Smooth muscle cell (in vitro differentiated cells): ENCODE results near the gene SLC7A6OS. TPM values are rescaled to one million over a fixed set of nuclear protein-coding genes. Genes with fewer than 3 reads are reported as not detected.

Source experiments
- DNase-seq: peaks from one replicate; lab custom pipeline; 2025; ENCODE audit not compliant: unreplicated experiment; lab: John Stamatoyannopoulos, UW
- H2AFZ ChIP-seq: fragments of 200-600 bp; sonication (generic); 2 replicates; pipeline ENCODE4 v1.6.0; 2016; ENCODE audit warnings: antibody characterized with exemption, low read depth, mild to moderate bottlenecking
- H3F3A ChIP-seq: fragments of 200-600 bp; sonication (generic); 2 replicates; pipeline ENCODE4 v1.6.0; 2017; ENCODE audit warnings: antibody characterized with exemption, low read depth
- H3K27ac ChIP-seq: fragments of 200-600 bp; sonication (generic); 2 replicates; pipeline ENCODE4 v1.5.1; 2016; ENCODE audit warnings: low read depth, mild to moderate bottlenecking
- H3K27me3 ChIP-seq: fragments of 200-600 bp; sonication (generic); 2 replicates; pipeline ENCODE4 v1.6.1; 2016; ENCODE audit warnings: low read depth, mild to moderate bottlenecking
- H3K36me3 ChIP-seq: fragments of 200-600 bp; sonication (generic); 2 replicates; pipeline ENCODE4 v1.5.1; 2016; ENCODE audit warnings: low read depth
- H3K4me1 ChIP-seq: fragments of 200-600 bp; sonication (generic); 2 replicates; pipeline ENCODE4 v1.5.1; 2016; ENCODE audit warnings: low read depth
- H3K4me2 ChIP-seq: fragments of 200-600 bp; sonication (generic); 2 replicates; pipeline ENCODE4 v1.6.0; 2016; ENCODE audit warnings: mild to moderate bottlenecking
- H3K4me3 ChIP-seq: fragments of 200-600 bp; sonication (generic); 2 replicates; pipeline ENCODE4 v1.5.1; 2016; ENCODE audit warnings: mild to moderate bottlenecking
- H3K79me2 ChIP-seq: fragments of 200-600 bp; sonication (generic); 2 replicates; pipeline ENCODE4 v1.6.0; 2016; ENCODE audit warnings: low read depth, mild to moderate bottlenecking
- H3K9ac ChIP-seq: fragments of 200-600 bp; sonication (generic); 2 replicates; pipeline ENCODE4 v1.6.0; 2016; ENCODE audit warnings: low read depth
- H3K9me3 ChIP-seq: fragments of 200-600 bp; sonication (generic); replicated peaks from 2 replicates; pipeline ENCODE4 v1.5.1; 2016; ENCODE audit warnings: low read depth
- H4K20me1 ChIP-seq: fragments of 200-600 bp; sonication (generic); 2 replicates; pipeline ENCODE4 v1.6.0; 2016; ENCODE audit warnings: low read depth
- WGBS: methylation state at CpG from one replicate; pipeline ENCODE4 v1.1.7; 2016; ENCODE audit warnings: low lambda C conversion rate; 5-methylcytosine and 5-hydroxymethylcytosine counted together
- polyA plus RNA-seq: library from polyadenylated mRNA; unstranded; fragments of >200 nt; fragmentation: Nextera tagmentation; extraction: Ambion mirVana; gene quantifications from 2 replicates; pipeline ENCODE4 v1.2.1, GENCODE V29; 2016
- total RNA-seq: library from RNA; depleted of rRNA; stranded (reverse); fragments of >200 nt; gene quantifications from 2 replicates; pipeline ENCODE4 v1.2.3, GENCODE V29; 2014
- TF ChIP-seq, protein P1 (sequence below): fragments of 200-600 bp; sonication (generic); IDR thresholded peaks from 2 replicates; pipeline ENCODE4 v1.5.1; 2017; ENCODE audit warnings: borderline replicate concordance, mild to moderate bottlenecking, antibody characterized with exemption; ENCODE audit not compliant: insufficient read depth, poor library complexity, severe bottlenecking

Gene SLC7A6OS
- total and polyA plus RNA-seq, 2 experiments from 2014 or later: 9.6 to 13.9 TPM

DNA sequence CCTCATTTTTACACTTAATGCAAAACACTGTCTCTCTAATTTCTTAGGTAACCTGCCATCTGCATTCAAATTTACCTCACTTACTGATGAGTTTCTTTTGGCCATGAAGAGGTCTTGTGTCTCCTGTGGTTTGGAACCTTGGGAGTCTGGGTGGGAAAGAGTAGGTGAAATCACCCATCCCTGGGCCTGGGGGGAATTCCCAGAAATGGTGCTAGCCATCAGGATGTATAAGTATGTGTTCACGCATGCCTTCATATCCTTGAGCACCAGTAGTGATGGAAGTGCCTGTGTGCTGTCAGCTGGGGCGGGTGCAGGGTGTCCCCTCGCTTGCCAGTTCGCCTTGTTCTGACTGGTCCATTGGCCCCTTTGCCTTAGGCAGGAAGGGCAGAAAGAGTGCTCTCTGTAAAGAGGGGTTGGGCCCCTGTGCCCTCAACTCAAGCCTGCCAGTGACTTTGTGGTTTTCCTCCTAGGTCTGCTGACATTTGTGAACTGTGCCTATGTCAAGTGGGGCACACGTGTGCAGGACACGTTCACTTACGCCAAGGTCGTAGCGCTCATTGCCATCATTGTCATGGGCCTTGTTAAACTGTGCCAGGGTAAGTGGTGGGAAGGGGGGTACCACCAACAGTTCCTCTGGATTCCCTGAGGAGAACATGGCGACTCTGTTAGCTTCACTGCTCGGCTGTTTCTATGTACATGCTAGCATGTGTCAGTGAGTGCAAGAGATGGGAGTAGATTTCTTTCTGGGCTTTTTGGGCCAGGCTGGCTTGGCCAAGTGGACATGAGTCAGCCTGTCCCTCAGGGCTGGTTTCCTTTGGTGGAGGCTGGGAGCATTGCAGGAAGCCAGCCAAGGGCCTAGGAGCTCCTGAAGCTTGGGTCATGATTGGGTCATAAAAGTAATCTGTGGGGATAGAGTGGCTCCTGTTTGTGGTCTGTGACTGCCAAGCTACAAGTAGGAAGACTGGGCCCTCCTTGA is 23.2 kb downstream of the SLC7A6OS start:
- Histone ChIP-seq H3F3A (no peaks in the 10 kb centered on the region), H3K36me3 (no peaks in the 10 kb centered on the region), H3K4me3 (no peak overlapping the region), H3K27ac (no peak overlapping the region), H3K79me2 (peaks cover 15% of the 10 kb centered on the region), H3K4me2 (no peak overlapping the region), H3K9ac (no peak overlapping the region), H3K27me3 (no peaks in the 10 kb centered on the region), H3K9me3 (no peaks in the 10 kb centered on the region), H4K20me1 (peaks cover 70% of the 10 kb centered on the region), H2AFZ (no peak overlapping the region), H3K4me1 (no peaks in the 10 kb centered on the region)
- no peak for DNase-seq
- WGBS: 96% methylated on average over 11 of the region's 11 CpGs
- TF ChIP-seq, protein P1, sequence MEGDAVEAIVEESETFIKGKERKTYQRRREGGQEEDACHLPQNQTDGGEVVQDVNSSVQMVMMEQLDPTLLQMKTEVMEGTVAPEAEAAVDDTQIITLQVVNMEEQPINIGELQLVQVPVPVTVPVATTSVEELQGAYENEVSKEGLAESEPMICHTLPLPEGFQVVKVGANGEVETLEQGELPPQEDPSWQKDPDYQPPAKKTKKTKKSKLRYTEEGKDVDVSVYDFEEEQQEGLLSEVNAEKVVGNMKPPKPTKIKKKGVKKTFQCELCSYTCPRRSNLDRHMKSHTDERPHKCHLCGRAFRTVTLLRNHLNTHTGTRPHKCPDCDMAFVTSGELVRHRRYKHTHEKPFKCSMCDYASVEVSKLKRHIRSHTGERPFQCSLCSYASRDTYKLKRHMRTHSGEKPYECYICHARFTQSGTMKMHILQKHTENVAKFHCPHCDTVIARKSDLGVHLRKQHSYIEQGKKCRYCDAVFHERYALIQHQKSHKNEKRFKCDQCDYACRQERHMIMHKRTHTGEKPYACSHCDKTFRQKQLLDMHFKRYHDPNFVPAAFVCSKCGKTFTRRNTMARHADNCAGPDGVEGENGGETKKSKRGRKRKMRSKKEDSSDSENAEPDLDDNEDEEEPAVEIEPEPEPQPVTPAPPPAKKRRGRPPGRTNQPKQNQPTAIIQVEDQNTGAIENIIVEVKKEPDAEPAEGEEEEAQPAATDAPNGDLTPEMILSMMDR: no peak

GRCh38 chr16:68286153-68287074 is 24.3 kb downstream of the SLC7A6OS start:
- DNase-seq: no peak
- Histone ChIP-seq H3K4me3 (no peak overlapping the region), H3F3A (no peaks in the 10 kb centered on the region), H3K9me3 (no peaks in the 10 kb centered on the region), H3K27ac (no peak overlapping the region), H3K4me2 (no peak overlapping the region), H3K27me3 (no peaks in the 10 kb centered on the region), H4K20me1 (peaks cover 80% of the 10 kb centered on the region), H3K9ac (no peak overlapping the region), H3K79me2 (peaks cover 15% of the 10 kb centered on the region), H3K36me3 (no peaks in the 10 kb centered on the region), H3K4me1 (no peaks in the 10 kb centered on the region), H2AFZ (no peak overlapping the region)
- TF ChIP-seq, protein P1: no peak
- WGBS: 94% methylated on average over 12 of the region's 12 CpGs

DNA sequence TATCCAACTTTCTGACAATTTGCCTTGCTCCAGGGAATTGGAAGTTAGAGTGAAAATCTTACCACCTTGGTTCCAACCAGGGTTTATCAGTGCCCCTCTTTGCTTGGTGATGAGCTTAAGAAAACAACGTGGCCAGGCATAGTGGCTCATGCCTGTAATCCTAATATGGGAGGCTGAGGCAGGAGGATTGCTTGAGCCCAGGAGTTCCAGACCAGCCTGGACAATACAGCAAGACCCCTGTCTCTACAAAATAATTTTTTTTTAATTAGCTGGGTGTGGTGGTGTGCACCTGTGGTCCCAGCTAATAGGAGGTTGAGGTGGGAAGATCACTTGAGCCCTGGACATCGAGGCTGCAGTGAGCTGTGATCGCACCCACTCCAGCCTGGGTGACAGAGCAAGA is 25.1 kb downstream of the SLC7A6OS start:
- Histone ChIP-seq H2AFZ (no peak overlapping the region), H3K4me2 (no peak overlapping the region), H3F3A (no peaks in the 10 kb centered on the region), H3K4me1 (no peaks in the 10 kb centered on the region), H3K4me3 (no peak overlapping the region), H3K9me3 (no peaks in the 10 kb centered on the region), H3K27ac (no peak overlapping the region), H3K9ac (no peak overlapping the region), H4K20me1 (peaks cover 87% of the 10 kb centered on the region), H3K27me3 (no peaks in the 10 kb centered on the region), H3K79me2 (peaks cover 15% of the 10 kb centered on the region), H3K36me3 (no peaks in the 10 kb centered on the region)
- WGBS: 96% methylated on average over 3 of the region's 3 CpGs
- TF ChIP-seq, protein P1: no peak
- no peak for DNase-seq
